CD4-positive, alpha-beta memory T cell (primary cell): ENCODE data around the gene SLC45A1. TPM values are rescaled to one million over a fixed set of nuclear protein-coding genes. Genes with fewer than 3 reads are reported as not detected.
A peak's percentile ranks its signal among the peaks of the same experiment; 100 is the strongest.

Source experiments
- CTCF ChIA-PET: fragments of 350-600 bp; sonication (Branson Sonifier 250); formaldehyde crosslinking; loops from one replicate; lab custom pipeline; 2021; ENCODE audit warnings: inconsistent platforms; ENCODE audit not compliant: partially characterized antibody; lab: Charles Lee
- POLR2A ChIA-PET: fragments of 350-600 bp; sonication (Branson Sonifier 250); formaldehyde crosslinking; loops from one replicate; lab custom pipeline; 2021; ENCODE audit not compliant: partially characterized antibody; lab: Charles Lee
- DNase-seq, 5 donors: peaks; one replicate each; pipeline versions ENCODE4 v3.0.0 to v3.0.0-alpha.2; 2020 to 2022; ENCODE audit warnings: mixed read lengths in 1 of 5
- H3K27ac ChIP-seq: one replicate; pipeline ENCODE4 v1.7.0; 2013; ENCODE audit warnings: low read depth, low read length
- H3K27me3 ChIP-seq: 2 replicates; pipeline ENCODE4 v1.7.0; 2013; ENCODE audit warnings: mild to moderate bottlenecking, low read length, moderate library complexity; ENCODE audit not compliant: insufficient read depth
- H3K36me3 ChIP-seq: 2 replicates; pipeline ENCODE4 v1.7.0; 2013; ENCODE audit warnings: mild to moderate bottlenecking, low read length, moderate library complexity; ENCODE audit not compliant: insufficient read depth
- H3K4me1 ChIP-seq: 2 replicates; pipeline ENCODE4 v1.7.0; 2013; ENCODE audit warnings: mild to moderate bottlenecking, low read length, moderate library complexity; ENCODE audit not compliant: insufficient read depth
- H3K4me3 ChIP-seq, 2 donors: one replicate each; pipeline ENCODE4 v1.7.0; 2013; ENCODE audit warnings: low read length in 2 of 2, mild to moderate bottlenecking in 1 of 2
- H3K9me3 ChIP-seq, 2 donors: one replicate each; pipeline ENCODE4 v1.7.0; 2013; ENCODE audit warnings: low read length in 2 of 2, control low read depth in 1 of 2; ENCODE audit not compliant: control insufficient read depth in 1 of 2
- H3K27ac Mint-ChIP-seq, 7 donors: one replicate each; pipeline ENCODE4 v1.8.0; 2020 to 2021; ENCODE audit warnings: mixed read lengths in 7 of 7, mild to moderate bottlenecking in 6 of 7, inconsistent platforms in 3 of 7, moderate library complexity in 3 of 7
- H3K27me3 Mint-ChIP-seq, 2 donors: one replicate each; pipeline ENCODE4 v1.8.0; 2020 to 2021; ENCODE audit warnings: mixed read lengths in 2 of 2
- H3K36me3 Mint-ChIP-seq, 2 donors: one replicate each; pipeline ENCODE4 v1.8.0; 2020 to 2021; ENCODE audit warnings: mixed read lengths in 2 of 2, inconsistent platforms in 1 of 2, mild to moderate bottlenecking in 1 of 2
- H3K4me1 Mint-ChIP-seq, 4 donors: one replicate each; pipeline ENCODE4 v1.8.0; 2020 to 2021; ENCODE audit warnings: mixed read lengths in 4 of 4, mild to moderate bottlenecking in 1 of 4
- H3K4me3 Mint-ChIP-seq, 8 donors: one replicate each; pipeline ENCODE4 v1.8.0; 2020 to 2021; ENCODE audit warnings: mixed read lengths in 8 of 8, mild to moderate bottlenecking in 7 of 8, moderate library complexity in 6 of 8, inconsistent platforms in 3 of 8
- H3K9me3 Mint-ChIP-seq, 8 donors: one replicate each; pipeline ENCODE4 v1.8.0; 2020 to 2021; ENCODE audit warnings: mixed read lengths in 8 of 8, mild to moderate bottlenecking in 5 of 8, inconsistent platforms in 3 of 8, moderate library complexity in 1 of 8
- intact Hi-C: fragments of 100-400 bp; cut with micrococcal nuclease; formaldehyde crosslinking; loops from one replicate; pipeline ENCODE4 v1.15.1; 2023
- polyA plus RNA-seq, 2 donors: library from polyadenylated mRNA; unstranded; fragments of 300-500 nt; fragmentation: Illumina TruSeq; gene quantifications; one replicate each; pipeline ENCODE4 v1.2.3, GENCODE V29; 2021
- total RNA-seq, 2 experiments: library from RNA; stranded (reverse); gene quantifications; one replicate each; pipeline ENCODE4 v1.2.3, GENCODE V29; 2021

SLC45A1 gene
- total and polyA plus RNA-seq, 4 experiments from 2014 or later: 0.33 to 1.2 (median 0.73) TPM

GRCh38 chr1:8318436-8318835, 522 bp downstream of the SLC45A1 start:
- Histone ChIP-seq H3K9me3 (no peaks in the 10 kb centered on the region), H3K36me3 (no peaks in the 10 kb centered on the region), H3K4me3 (peak overlapping the region in 1 of 2 donors; percentile 72), H3K4me1 (peaks cover 11% of the 10 kb centered on the region), H3K27ac (no peak overlapping the region), H3K27me3 (peaks cover 8% of the 10 kb centered on the region)
- POLR2A ChIA-PET: interaction anchor here (1.0 to 1.2 kb wide), 3 partner anchors 104 to 305 kb away, joined by 3 to 4 read pairs (median 4); partner anchors contain the start of gene ERRFI1
- Mint-ChIP-seq H3K4me3 (peak overlapping the region; percentile 73 to 84 (median 76)), H3K4me1 (peaks cover 4 to 27% (median 15%) of the 10 kb centered on the region in 4 donors), H3K9me3 (peaks cover 0 to 1% (median 0%) of the 10 kb centered on the region in 8 donors), H3K36me3 (no peaks in the 10 kb centered on the region), H3K27me3 (peaks cover 11 to 21% of the 10 kb centered on the region in 2 donors), H3K27ac (peak overlapping the region in 2 of 7 donors; percentile 52 to 57)
- peak in 1 of 5 donors; percentile 2 for DNase-seq
- CTCF ChIA-PET: interaction anchor here (1.7 to 9.9 kb wide), 3 partner anchors 31 to 303 kb away, joined by 4 to 147 read pairs (median 10); no protein-coding TSS in a partner anchor
- intact Hi-C loops: loop anchor here (1.0 to 10.0 kb wide), 2 partner anchors 164 to 292 kb away; partner anchors contain the start of gene ERRFI1

- Mint-ChIP-seq H3K4me3 (no peak overlapping the region), H3K4me1 (peaks cover 2 to 13% (median 7%) of the 10 kb centered on the region in 4 donors), H3K27me3 (peaks cover 0 to 3% of the 10 kb centered on the region in 2 donors), H3K27ac (no peak overlapping the region), H3K9me3 (peaks cover 0 to 1% (median 0%) of the 10 kb centered on the region in 8 donors), H3K36me3 (no peaks in the 10 kb centered on the region)
- H3K4me1 ChIP-seq: peaks cover 11% of the 10 kb centered on the region
- no peak overlapping the region for H3K4me3 ChIP-seq
- H3K27ac ChIP-seq: no peak overlapping the region
- intact Hi-C loops: no loop called here
- POLR2A ChIA-PET: no interaction called here
- H3K27me3 ChIP-seq: no peaks in the 10 kb centered on the region
- no peaks in the 10 kb centered on the region for H3K36me3 ChIP-seq
- no peaks in the 10 kb centered on the region for H3K9me3 ChIP-seq
- CTCF ChIA-PET: no interaction called here
- DNase-seq: no peak
Measured at GRCh38 chr1:8321612-8322011, 3.7 kb downstream of the SLC45A1 start.

- Mint-ChIP-seq H3K36me3 (no peaks in the 10 kb centered on the region), H3K4me1 (peaks cover 0 to 2% (median 1%) of the 10 kb centered on the region in 4 donors), H3K27ac (no peak overlapping the region), H3K9me3 (peaks cover 0 to 1% (median 0%) of the 10 kb centered on the region in 8 donors), H3K4me3 (no peak overlapping the region), H3K27me3 (no peaks in the 10 kb centered on the region)
- no peaks in the 10 kb centered on the region for H3K36me3 ChIP-seq
- ChIA-PET POLR2A (interaction anchor here (0.6 kb wide), 1 partner anchor 288 kb away, joined by 3 read pairs; no protein-coding TSS in a partner anchor), CTCF (interaction anchor here (1.4 kb wide), 1 partner anchor 308 kb away, joined by 6 read pairs; no protein-coding TSS in a partner anchor)
- no peaks in the 10 kb centered on the region for H3K27me3 ChIP-seq
- H3K4me1 ChIP-seq: peaks cover under 1% of the 10 kb centered on the region
- DNase-seq: no peak
- intact Hi-C loops: no loop called here
- no peaks in the 10 kb centered on the region for H3K9me3 ChIP-seq
- H3K27ac ChIP-seq: no peak overlapping the region
- H3K4me3 ChIP-seq: no peak overlapping the region
Measured at GRCh38 chr1:8323706-8324105, 5.8 kb downstream of the SLC45A1 start.

- no peaks in the 10 kb centered on the region for H3K27me3 ChIP-seq
- no peaks in the 10 kb centered on the region for H3K27me3 Mint-ChIP-seq
- no peak for DNase-seq
- ChIA-PET POLR2A (no interaction called here), CTCF (interaction anchor here (0.6 to 1.4 kb wide), 2 partner anchors 309 to 312 kb away, joined by 3 to 6 read pairs; no protein-coding TSS in a partner anchor)
- H3K27ac Mint-ChIP-seq: no peak overlapping the region
- H3K27ac ChIP-seq: no peak overlapping the region
- H3K4me3 Mint-ChIP-seq: no peak overlapping the region
- H3K9me3 Mint-ChIP-seq: peaks cover 0 to 1% (median 0%) of the 10 kb centered on the region in 8 donors
- no peaks in the 10 kb centered on the region for H3K9me3 ChIP-seq
- no peaks in the 10 kb centered on the region for H3K36me3 ChIP-seq
- H3K4me1 Mint-ChIP-seq: peaks cover 0 to 2% (median 0%) of the 10 kb centered on the region in 4 donors
- H3K4me3 ChIP-seq: no peak overlapping the region
- intact Hi-C loops: no loop called here
- no peaks in the 10 kb centered on the region for H3K36me3 Mint-ChIP-seq
- no peaks in the 10 kb centered on the region for H3K4me1 ChIP-seq
Measured at GRCh38 chr1:8324176-8324810, 6.4 kb downstream of the SLC45A1 start.

GRCh38 chr1:8325771-8326170, 7.9 kb downstream of the SLC45A1 start:
- H3K4me3 Mint-ChIP-seq: no peak overlapping the region
- CTCF ChIA-PET: interaction anchor here (3.5 kb wide), 1 partner anchor 25 kb away, joined by 9 read pairs; no protein-coding TSS in a partner anchor
- Histone ChIP-seq H3K9me3 (no peaks in the 10 kb centered on the region), H3K4me1 (no peaks in the 10 kb centered on the region), H3K4me3 (no peak overlapping the region), H3K36me3 (no peaks in the 10 kb centered on the region), H3K27ac (no peak overlapping the region), H3K27me3 (no peaks in the 10 kb centered on the region)
- H3K9me3 Mint-ChIP-seq: no peaks in the 10 kb centered on the region
- no peaks in the 10 kb centered on the region for H3K4me1 Mint-ChIP-seq
- H3K27ac Mint-ChIP-seq: no peak overlapping the region
- intact Hi-C loops: no loop called here
- DNase-seq: no peak
- no peaks in the 10 kb centered on the region for H3K36me3 Mint-ChIP-seq
- no peaks in the 10 kb centered on the region for H3K27me3 Mint-ChIP-seq
- POLR2A ChIA-PET: interaction anchor here (0.6 kb wide), 1 partner anchor 541 kb away, joined by 3 read pairs; no protein-coding TSS in a partner anchor

GRCh38 chr1:8326265-8326664, 8.4 kb downstream of the SLC45A1 start:
- Histone ChIP-seq H3K27me3 (no peaks in the 10 kb centered on the region), H3K27ac (no peak overlapping the region), H3K4me1 (no peaks in the 10 kb centered on the region), H3K36me3 (no peaks in the 10 kb centered on the region), H3K9me3 (no peaks in the 10 kb centered on the region), H3K4me3 (no peak overlapping the region)
- ChIA-PET CTCF (interaction anchor here (3.5 kb wide), 1 partner anchor 24 kb away, joined by 9 read pairs; no protein-coding TSS in a partner anchor), POLR2A (no interaction called here)
- no peak overlapping the region for H3K4me3 Mint-ChIP-seq
- no peak for DNase-seq
- H3K9me3 Mint-ChIP-seq: no peaks in the 10 kb centered on the region
- intact Hi-C loops: no loop called here
- no peaks in the 10 kb centered on the region for H3K36me3 Mint-ChIP-seq
- no peak overlapping the region for H3K27ac Mint-ChIP-seq
- H3K4me1 Mint-ChIP-seq: no peaks in the 10 kb centered on the region
- no peaks in the 10 kb centered on the region for H3K27me3 Mint-ChIP-seq

- no peaks in the 10 kb centered on the region for H3K27me3 Mint-ChIP-seq
- no peak overlapping the region for H3K27ac Mint-ChIP-seq
- H3K4me1 ChIP-seq: no peaks in the 10 kb centered on the region
- no peak overlapping the region for H3K4me3 ChIP-seq
- ChIA-PET CTCF (interaction anchor here (3.5 kb wide), 1 partner anchor 22 kb away, joined by 9 read pairs; no protein-coding TSS in a partner anchor), POLR2A (no interaction called here)
- H3K36me3 ChIP-seq: no peaks in the 10 kb centered on the region
- no peaks in the 10 kb centered on the region for H3K9me3 ChIP-seq
- no peak for DNase-seq
- no peaks in the 10 kb centered on the region for H3K9me3 Mint-ChIP-seq
- no peak overlapping the region for H3K27ac ChIP-seq
- H3K4me3 Mint-ChIP-seq: no peak overlapping the region
- intact Hi-C loops: no loop called here
- no peaks in the 10 kb centered on the region for H3K27me3 ChIP-seq
- H3K4me1 Mint-ChIP-seq: no peaks in the 10 kb centered on the region
- no peaks in the 10 kb centered on the region for H3K36me3 Mint-ChIP-seq
Measured at GRCh38 chr1:8328271-8328670, 10.4 kb downstream of the SLC45A1 start.
